ENCODE data around the gene AGRN.
A peak's percentile ranks its signal among the peaks of the same experiment; 100 is the strongest.
"Not testable (repeated sequence)": the region's sequence is repeated elsewhere in the genome, so short reads cannot be mapped to it uniquely, and the experiment has no call there.

The AGRN gene

GRCh38 chr1:983798-984475, 36.0 kb upstream of the AGRN start:
- Histone ChIP-seq H3K36me3 (ENCODE audit: insufficient read depth, low read length) (no peaks in the 10 kb centered on the region), H3K9me3 (replicated peaks; ENCODE audit: low read length) (no peaks in the 10 kb centered on the region), H3K4me3 (ENCODE audit: low read length) (no peak overlapping the region)

GRCh38 chr1:984476-984814, 35.5 kb upstream of the AGRN start:
- Histone ChIP-seq H3K27me3 (ENCODE audit: control insufficient read depth, insufficient read depth, low read length) (peaks cover 65% of the 10 kb centered on the region), H3K4me3 (ENCODE audit: low read length) (no peak overlapping the region)

More at GRCh38 chr1:983798-984475, 36.0 kb upstream of the AGRN start:
- Histone ChIP-seq H3K27me3 (ENCODE audit: control insufficient read depth, insufficient read depth, low read length) (peaks cover 61% of the 10 kb centered on the region), H3K9ac (ENCODE audit: low read depth, low read length) (no peak overlapping the region), H3K4me1 (ENCODE audit: control insufficient read depth, insufficient read depth, low read length) (no peaks in the 10 kb centered on the region), H3K4me2 (ENCODE audit: low read length) (peak overlapping the region; percentile 64)

GRCh38 chr1:985126-985525, 34.8 kb upstream of the AGRN start:
- Histone ChIP-seq H3K9ac (ENCODE audit: low read depth, low read length) (no peak overlapping the region), H3K4me3 (ENCODE audit: low read length) (no peak overlapping the region), H3K4me2 (ENCODE audit: low read length) (no peak overlapping the region), H3K27me3 (ENCODE audit: control insufficient read depth, insufficient read depth, low read length) (peaks cover 62% of the 10 kb centered on the region), H3K36me3 (ENCODE audit: insufficient read depth, low read length) (no peaks in the 10 kb centered on the region), H3K9me3 (replicated peaks; ENCODE audit: low read length) (no peaks in the 10 kb centered on the region), H3K4me1 (ENCODE audit: control insufficient read depth, insufficient read depth, low read length) (no peaks in the 10 kb centered on the region)

More at GRCh38 chr1:984476-984814, 35.5 kb upstream of the AGRN start:
- Histone ChIP-seq H3K4me2 (ENCODE audit: low read length) (peak overlapping the region; percentile 64), H3K4me1 (ENCODE audit: control insufficient read depth, insufficient read depth, low read length) (no peaks in the 10 kb centered on the region), H3K36me3 (ENCODE audit: insufficient read depth, low read length) (no peaks in the 10 kb centered on the region), H3K9ac (ENCODE audit: low read depth, low read length) (no peak overlapping the region), H3K9me3 (replicated peaks; ENCODE audit: low read length) (no peaks in the 10 kb centered on the region)

GRCh38 chr1:988061-988460, 31.9 kb upstream of the AGRN start:
- not testable (repeated sequence) for H3K4me1 ChIP-seq (ENCODE audit: control insufficient read depth, insufficient read depth, low read length); H3K9ac ChIP-seq (ENCODE audit: low read depth, low read length); H3K9me3 ChIP-seq (replicated peaks; ENCODE audit: low read length); H3K36me3 ChIP-seq (ENCODE audit: insufficient read depth, low read length); H3K4me3 ChIP-seq (ENCODE audit: low read length); H3K4me2 ChIP-seq (ENCODE audit: low read length)
- H3K27me3 ChIP-seq (ENCODE audit: control insufficient read depth, insufficient read depth, low read length), result peaks cover 40% of the 10 kb centered on the region

- H3K9ac ChIP-seq (ENCODE audit: low read depth, low read length); H3K4me3 ChIP-seq (ENCODE audit: low read length); H3K4me2 ChIP-seq (ENCODE audit: low read length); H3K9me3 ChIP-seq (replicated peaks; ENCODE audit: low read length); H3K4me1 ChIP-seq (ENCODE audit: control insufficient read depth, insufficient read depth, low read length); H3K36me3 ChIP-seq (ENCODE audit: insufficient read depth, low read length): not testable (repeated sequence)
- H3K27me3 ChIP-seq (ENCODE audit: control insufficient read depth, insufficient read depth, low read length), result peaks cover 34% of the 10 kb centered on the region
These were observed 28.6 kb upstream of the AGRN start for GRCh38 chr1:991275-991674.

- Histone ChIP-seq H3K4me2 (ENCODE audit: low read length) (no peak overlapping the region), H3K4me3 (ENCODE audit: low read length) (no peak overlapping the region), H3K36me3 (ENCODE audit: insufficient read depth, low read length) (no peaks in the 10 kb centered on the region), H3K9me3 (replicated peaks; ENCODE audit: low read length) (no peaks in the 10 kb centered on the region), H3K4me1 (ENCODE audit: control insufficient read depth, insufficient read depth, low read length) (no peaks in the 10 kb centered on the region), H3K27me3 (ENCODE audit: control insufficient read depth, insufficient read depth, low read length) (peaks cover 34% of the 10 kb centered on the region), H3K9ac (ENCODE audit: low read depth, low read length) (no peak overlapping the region)
These were observed 28.0 kb upstream of the AGRN start for GRCh38 chr1:991895-992294.

- Histone ChIP-seq H3K9me3 (replicated peaks; ENCODE audit: low read length) (no peaks in the 10 kb centered on the region), H3K4me3 (ENCODE audit: low read length) (no peak overlapping the region), H3K36me3 (ENCODE audit: insufficient read depth, low read length) (no peaks in the 10 kb centered on the region), H3K4me1 (ENCODE audit: control insufficient read depth, insufficient read depth, low read length) (no peaks in the 10 kb centered on the region), H3K9ac (ENCODE audit: low read depth, low read length) (no peak overlapping the region), H3K4me2 (ENCODE audit: low read length) (no peak overlapping the region), H3K27me3 (ENCODE audit: control insufficient read depth, insufficient read depth, low read length) (peaks cover 38% of the 10 kb centered on the region)
These were observed 27.6 kb upstream of the AGRN start for GRCh38 chr1:992362-992761.

- Histone ChIP-seq H3K4me1 (ENCODE audit: control insufficient read depth, insufficient read depth, low read length) (no peaks in the 10 kb centered on the region), H3K27me3 (ENCODE audit: control insufficient read depth, insufficient read depth, low read length) (peaks cover 44% of the 10 kb centered on the region), H3K9ac (ENCODE audit: low read depth, low read length) (no peak overlapping the region), H3K4me3 (ENCODE audit: low read length) (no peak overlapping the region), H3K9me3 (replicated peaks; ENCODE audit: low read length) (no peaks in the 10 kb centered on the region), H3K36me3 (ENCODE audit: insufficient read depth, low read length) (no peaks in the 10 kb centered on the region), H3K4me2 (ENCODE audit: low read length) (no peak overlapping the region)
These were observed 26.4 kb upstream of the AGRN start for GRCh38 chr1:993379-993995.

- not testable (repeated sequence) for H3K36me3 ChIP-seq (ENCODE audit: insufficient read depth, low read length); H3K9me3 ChIP-seq (replicated peaks; ENCODE audit: low read length); H3K9ac ChIP-seq (ENCODE audit: low read depth, low read length); H3K4me2 ChIP-seq (ENCODE audit: low read length); H3K4me3 ChIP-seq (ENCODE audit: low read length); H3K4me1 ChIP-seq (ENCODE audit: control insufficient read depth, insufficient read depth, low read length)
- peaks cover 41% of the 10 kb centered on the region for H3K27me3 ChIP-seq (ENCODE audit: control insufficient read depth, insufficient read depth, low read length)
These were observed 25.4 kb upstream of the AGRN start for GRCh38 chr1:994546-994945.

- Histone ChIP-seq H3K36me3 (ENCODE audit: insufficient read depth, low read length) (no peaks in the 10 kb centered on the region), H3K4me3 (ENCODE audit: low read length) (no peak overlapping the region), H3K4me1 (ENCODE audit: control insufficient read depth, insufficient read depth, low read length) (peaks cover 22% of the 10 kb centered on the region), H3K9ac (ENCODE audit: low read depth, low read length) (no peak overlapping the region), H3K4me2 (ENCODE audit: low read length) (no peak overlapping the region), H3K27me3 (ENCODE audit: control insufficient read depth, insufficient read depth, low read length) (peaks cover 44% of the 10 kb centered on the region), H3K9me3 (replicated peaks; ENCODE audit: low read length) (no peaks in the 10 kb centered on the region)
These were observed 24.0 kb upstream of the AGRN start for GRCh38 chr1:995665-996633.

- Histone ChIP-seq H3K36me3 (ENCODE audit: insufficient read depth, low read length) (no peaks in the 10 kb centered on the region), H3K9ac (ENCODE audit: low read depth, low read length) (no peak overlapping the region), H3K27me3 (ENCODE audit: control insufficient read depth, insufficient read depth, low read length) (peaks cover 45% of the 10 kb centered on the region), H3K4me3 (ENCODE audit: low read length) (no peak overlapping the region), H3K4me2 (ENCODE audit: low read length) (no peak overlapping the region), H3K4me1 (ENCODE audit: control insufficient read depth, insufficient read depth, low read length) (peaks cover 27% of the 10 kb centered on the region), H3K9me3 (replicated peaks; ENCODE audit: low read length) (no peaks in the 10 kb centered on the region)
These were observed 22.8 kb upstream of the AGRN start for GRCh38 chr1:996851-997712.
